Peyer's patch (tissue), 4 donors: ENCODE measurements around the gene PACS2. TPM values are rescaled to one million over a fixed set of nuclear protein-coding genes. Genes with fewer than 3 reads are reported as not detected.
"Not testable (repeated sequence)": the region's sequence is repeated elsewhere in the genome, so short reads cannot be mapped to it uniquely, and the experiment has no call there.

Experiments used
- DNase-seq, 3 donors: peaks; one replicate each; pipeline ENCODE4 v3.0.0-alpha.2; 2017 to 2019
- H3K27ac ChIP-seq, 4 donors: fragments of 200-600 bp; sonication (generic); one replicate each; pipeline ENCODE4 v1.5.1; 2016 to 2019
- H3K27me3 ChIP-seq, 2 donors: fragments of 200-600 bp; sonication (generic); one replicate each; pipeline ENCODE4 v1.5.1; 2019
- H3K36me3 ChIP-seq, 3 donors: fragments of 200-600 bp; sonication (generic); one replicate each; pipeline ENCODE4 v1.5.1; 2016 to 2019
- H3K4me1 ChIP-seq, 4 donors: fragments of 200-600 bp; sonication (generic); one replicate each; pipeline ENCODE4 v1.5.1; 2016 to 2019
- H3K4me3 ChIP-seq, 4 donors: fragments of 200-600 bp; sonication (generic); 1 replicate in 3 of 4; 2 replicates in 1 of 4; pipeline ENCODE4 v1.5.1; 2016 to 2019; ENCODE audit warnings: mild to moderate bottlenecking in 1 of 4
- H3K9me3 ChIP-seq, 4 donors: fragments of 200-600 bp; sonication (generic); one replicate each; pipeline ENCODE4 v1.5.1; 2016 to 2019; ENCODE audit warnings: mild to moderate bottlenecking in 1 of 4
- POLR2A ChIP-seq, 2 donors: fragments of 450-650 bp; IDR thresholded peaks; one replicate each; pipeline ENCODE4 v1.5.1; 2017; ENCODE audit warnings: antibody characterized with exemption in 2 of 2, mild to moderate bottlenecking in 2 of 2, moderate library complexity in 2 of 2
- total RNA-seq, 4 donors: library from RNA; depleted of rRNA; stranded (reverse); fragments of >200 nt; gene quantifications; one replicate each; pipeline ENCODE4 v1.1.0, GENCODE V29; 2016
- TF ChIP-seq, protein P1 (sequence below), 6 experiments: fragments of 450-650 bp in 4 of 6; fragments of 200-600 bp in 2 of 6; sonication (generic) in 1 of 6; IDR thresholded peaks; one replicate each; pipeline ENCODE4 v1.5.1; 2017 to 2019; ENCODE audit warnings: antibody characterized with exemption in 6 of 6, mild to moderate bottlenecking in 3 of 6, moderate library complexity in 1 of 6

PACS2 gene
- total RNA-seq, 4 donors from 2014 or later = 77.2 to 158 (median 126) TPM

DNA sequence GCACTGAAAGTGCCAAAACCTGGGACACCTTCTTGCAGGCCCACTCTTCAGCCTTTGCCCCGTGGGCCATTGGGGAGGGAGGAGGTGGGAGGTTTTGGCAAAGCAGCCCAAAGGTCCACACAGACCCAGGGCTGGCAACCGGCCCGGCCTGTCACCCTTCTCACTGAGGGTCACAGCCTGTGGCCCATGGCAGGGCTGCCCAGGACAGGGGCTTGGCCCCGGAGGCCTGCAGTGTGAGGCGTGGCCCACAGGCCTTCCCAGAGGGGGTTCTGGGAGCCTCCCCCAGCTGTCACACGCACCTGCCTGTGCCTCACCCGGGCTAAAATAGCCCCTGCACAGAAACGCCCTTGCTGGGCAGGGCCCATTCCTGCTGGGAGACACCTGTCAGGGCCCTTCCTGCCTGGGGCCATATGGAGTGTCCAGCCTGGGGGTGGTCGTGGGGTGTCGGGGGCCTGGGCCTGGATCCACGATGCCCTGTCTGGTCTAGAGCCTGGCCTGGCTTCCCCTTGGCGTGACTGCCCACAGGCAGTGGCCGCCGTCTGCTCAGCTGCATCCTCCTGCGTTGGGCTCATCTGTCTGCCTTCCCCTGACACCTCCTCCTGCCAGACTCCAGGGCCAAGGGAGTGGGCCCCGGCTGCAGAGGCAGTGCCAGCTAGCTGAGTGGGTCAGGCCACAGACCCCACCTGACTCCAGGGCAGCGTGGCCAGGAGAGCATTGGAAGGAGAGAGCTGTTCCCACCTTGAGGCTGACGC lies 19.2 kb downstream of the PACS2 start:
- Histone ChIP-seq H3K4me1 (peaks cover 0 to 13% (median 2%) of the 10 kb centered on the region in 4 donors), H3K27ac (no peak overlapping the region), H3K36me3 (no peaks in the 10 kb centered on the region), H3K9me3 (no peaks in the 10 kb centered on the region), H3K27me3 (no peaks in the 10 kb centered on the region), H3K4me3 (no peak overlapping the region)
- TF ChIP-seq POLR2A (IDR thresholded peaks at IDR 0.05) = no peak
- TF ChIP-seq, protein P1, sequence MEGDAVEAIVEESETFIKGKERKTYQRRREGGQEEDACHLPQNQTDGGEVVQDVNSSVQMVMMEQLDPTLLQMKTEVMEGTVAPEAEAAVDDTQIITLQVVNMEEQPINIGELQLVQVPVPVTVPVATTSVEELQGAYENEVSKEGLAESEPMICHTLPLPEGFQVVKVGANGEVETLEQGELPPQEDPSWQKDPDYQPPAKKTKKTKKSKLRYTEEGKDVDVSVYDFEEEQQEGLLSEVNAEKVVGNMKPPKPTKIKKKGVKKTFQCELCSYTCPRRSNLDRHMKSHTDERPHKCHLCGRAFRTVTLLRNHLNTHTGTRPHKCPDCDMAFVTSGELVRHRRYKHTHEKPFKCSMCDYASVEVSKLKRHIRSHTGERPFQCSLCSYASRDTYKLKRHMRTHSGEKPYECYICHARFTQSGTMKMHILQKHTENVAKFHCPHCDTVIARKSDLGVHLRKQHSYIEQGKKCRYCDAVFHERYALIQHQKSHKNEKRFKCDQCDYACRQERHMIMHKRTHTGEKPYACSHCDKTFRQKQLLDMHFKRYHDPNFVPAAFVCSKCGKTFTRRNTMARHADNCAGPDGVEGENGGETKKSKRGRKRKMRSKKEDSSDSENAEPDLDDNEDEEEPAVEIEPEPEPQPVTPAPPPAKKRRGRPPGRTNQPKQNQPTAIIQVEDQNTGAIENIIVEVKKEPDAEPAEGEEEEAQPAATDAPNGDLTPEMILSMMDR (IDR thresholded peaks at IDR 0.05) = no peak
- no peak for DNase-seq

- H3K36me3 ChIP-seq = no peaks in the 10 kb centered on the region
- peaks cover 0 to 13% (median 2%) of the 10 kb centered on the region in 4 donors for H3K4me1 ChIP-seq
- no peak for DNase-seq
These were observed 20.1 kb downstream of the PACS2 start for GRCh38 chr14:105334383-105335230.

GRCh38 chr14:105335231-105335542 lies 20.6 kb downstream of the PACS2 start:
- not testable (repeated sequence) for H3K9me3 ChIP-seq, DNase-seq, H3K27me3 ChIP-seq, H3K4me3 ChIP-seq, H3K36me3 ChIP-seq, H3K27ac ChIP-seq
- peaks cover 0 to 13% (median 2%) of the 10 kb centered on the region in 4 donors for H3K4me1 ChIP-seq

More at GRCh38 chr14:105334383-105335230, 20.1 kb downstream of the PACS2 start:
- no peak overlapping the region for H3K4me3 ChIP-seq
- no peak for TF ChIP-seq POLR2A (IDR thresholded peaks at IDR 0.05)
- TF ChIP-seq, protein P1 (IDR thresholded peaks at IDR 0.05) = no peak
- no peaks in the 10 kb centered on the region for H3K9me3 ChIP-seq
- no peaks in the 10 kb centered on the region for H3K27me3 ChIP-seq
- no peak overlapping the region for H3K27ac ChIP-seq

DNA sequence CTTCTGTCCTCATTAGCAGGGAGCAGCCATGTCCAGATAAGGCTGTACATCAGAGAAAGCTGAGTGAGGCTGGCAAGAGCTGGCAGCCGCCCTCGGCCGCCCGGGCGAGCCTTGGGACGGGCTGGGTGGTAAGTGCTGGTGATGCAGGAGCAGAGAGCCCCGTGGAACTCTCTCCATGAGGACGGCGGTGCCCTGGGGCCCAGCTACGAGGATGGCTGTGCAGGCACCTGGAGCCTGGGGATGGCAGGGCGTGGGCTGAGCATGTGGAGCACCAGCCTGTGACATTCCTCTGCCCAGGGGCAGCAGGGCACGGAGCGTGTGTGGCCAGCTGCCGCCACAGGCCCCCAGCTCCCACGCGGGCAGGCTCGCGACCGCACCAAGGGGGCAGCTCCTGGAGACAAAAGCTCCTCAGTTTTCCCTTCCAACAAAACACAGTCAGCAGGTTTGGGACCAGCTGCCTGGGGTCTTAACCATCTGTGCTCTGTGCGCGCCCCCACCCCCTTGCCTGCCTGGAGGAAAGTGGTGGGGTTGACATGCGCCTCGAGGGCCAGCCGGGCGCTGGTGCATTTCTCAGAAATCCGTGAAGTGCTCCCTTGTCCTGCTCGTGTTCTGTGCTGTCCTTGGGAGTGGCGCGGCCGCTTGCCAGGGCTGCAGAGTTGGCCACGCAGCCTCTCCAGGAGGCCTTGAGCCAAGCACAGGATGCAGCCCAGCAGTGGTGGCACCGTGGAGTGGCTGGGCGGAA lies 21.4 kb downstream of the PACS2 start:
- TF ChIP-seq POLR2A (IDR thresholded peaks at IDR 0.05) = no peak
- TF ChIP-seq, protein P1 (IDR thresholded peaks at IDR 0.05) = no peak
- H3K27me3 ChIP-seq = no peaks in the 10 kb centered on the region
- H3K27ac ChIP-seq = no peak overlapping the region
- H3K9me3 ChIP-seq = no peaks in the 10 kb centered on the region
- peaks cover 0 to 14% (median 0%) of the 10 kb centered on the region in 4 donors for H3K4me1 ChIP-seq
- DNase-seq = no peak
- H3K4me3 ChIP-seq = no peak overlapping the region
- no peaks in the 10 kb centered on the region for H3K36me3 ChIP-seq

- no peaks in the 10 kb centered on the region for H3K9me3 ChIP-seq
- H3K4me1 ChIP-seq = peaks cover 0 to 16% (median 0%) of the 10 kb centered on the region in 4 donors
- TF ChIP-seq, protein P1 (IDR thresholded peaks at IDR 0.05) = no peak
- TF ChIP-seq POLR2A (IDR thresholded peaks at IDR 0.05) = no peak
- H3K27me3 ChIP-seq = no peaks in the 10 kb centered on the region
- no peak overlapping the region for H3K27ac ChIP-seq
- H3K36me3 ChIP-seq = no peaks in the 10 kb centered on the region
- DNase-seq = no peak
- H3K4me3 ChIP-seq = no peak overlapping the region
These were observed 22.1 kb downstream of the PACS2 start for GRCh38 chr14:105336477-105337287.
